Heart left ventricle (tissue), 13 donors: Measurements from ENCODE around the gene APP.

ENCODE experiments used
- CTCF ChIP-seq, 12 donors: fragments of 200-600 bp; sonication (generic) in 4 of 12; IDR thresholded peaks; one replicate each; pipeline versions ENCODE4 v1.5.0 to v1.8.0; 2018 to 2022; ENCODE audit warnings: antibody characterized with exemption in 12 of 12, mild to moderate bottlenecking in 5 of 12
- POLR2A ChIP-seq, 2 donors: fragments of 450-650 bp; IDR thresholded peaks; one replicate each; pipeline ENCODE4 v1.6.1; 2017; ENCODE audit warnings: antibody characterized with exemption in 2 of 2, mild to moderate bottlenecking in 2 of 2, moderate library complexity in 2 of 2
- donor health status: ischemic (EF 13 %, LVEDD 7.1; RV severe dilation, severe dysfunction).
- donor health status: DM: no; HTN: yes; CAD: no.
- donor health status: DM: no; HTN: no; CAD: no.
- donor health status: ischemic (EF 25% LVEDD 6.9; RV normal size, moderate dysfunction).
- donor health status: ischemic (EF 25% LVEDD 5.7; RV mildly dilated, moderate dysfunction).
- donor health status: ischemic (EF 35%, LVEDD 5.7; RV mildly dilated, moderate dysfunction).
- donor health status: nonischemic (EF 11% LVEDD 7.7; RV severe dilation, severe dysfunction).
- donor health status: DM: yes; HTN: yes; CAD: no.
- donor health status: PGD.
- donor health status: ischemic (EF 29% LVEDD 5.4; RV normal size, mild dysfunction).
- donor health status: nonischemic (EF 23%, LVEDD 6.1; RV moderate dilation, normal function).

GRCh38 chr21:25964015-25964414 is 206.6 kb downstream of the APP start:
- no peak for TF ChIP-seq CTCF (IDR thresholded peaks at IDR 0.05)
- TF ChIP-seq POLR2A (IDR thresholded peaks at IDR 0.05) = no peak
